PC-3 (cell line): ENCODE measurements around the gene STXBP3. TPM values are rescaled to one million over a fixed set of nuclear protein-coding genes. Genes with fewer than 3 reads are reported as not detected.

Experiments used
- ATAC-seq: fragments of 200-7000 bp; cut with Tn5 transposase; 2 replicates; pipeline ENCODE4 v1.9.1; 2020; ENCODE audit warnings: mild to moderate bottlenecking, moderate library complexity
- BruUV-seq: library from RNA; stranded (reverse); fragments of 400-500 nt; replicated peaks from 2 replicates; lab custom pipeline; 2021; lab: Mats Ljungman, UMichigan
- CTCF ChIA-PET: fragments of 300-600 bp; sonication (Branson Sonifier 250); formaldehyde crosslinking; loops from one replicate; lab custom pipeline; 2022; ENCODE audit warnings: antibody characterized with exemption; lab: Charles Lee
- POLR2A ChIA-PET: fragments of 300-600 bp; sonication (Branson Sonifier 250); formaldehyde crosslinking; loops from one replicate; lab custom pipeline; 2022; ENCODE audit warnings: antibody characterized with exemption; ENCODE audit not compliant: unreplicated experiment; lab: Charles Lee
- DNase-seq: peaks from one replicate; pipeline ENCODE4 v3.0.0-alpha.2; 2015
- H2AFZ ChIP-seq: fragments of 300-600 bp; sonication (generic); 2 replicates; pipeline ENCODE4 v1.6.0; 2016; ENCODE audit warnings: antibody characterized with exemption, low read length
- H3F3A ChIP-seq: fragments of 300-600 bp; sonication (generic); one replicate; pipeline ENCODE4 v1.6.0; 2017; ENCODE audit warnings: antibody characterized with exemption, low read length, control low read depth, mild to moderate bottlenecking; ENCODE audit not compliant: unreplicated experiment
- H3K27ac ChIP-seq: fragments of 300-600 bp; sonication (generic); 2 replicates; pipeline ENCODE4 v1.5.1; 2016; ENCODE audit warnings: mild to moderate bottlenecking, low read length
- H3K27me3 ChIP-seq: fragments of 300-600 bp; sonication (generic); 2 replicates; pipeline ENCODE4 v1.6.1; 2016; ENCODE audit warnings: low read length, mixed read lengths
- H3K36me3 ChIP-seq: fragments of 300-600 bp; sonication (generic); 2 replicates; pipeline ENCODE4 v1.6.1; 2016; ENCODE audit warnings: low read depth, mixed run types, low read length, mixed read lengths
- H3K4me1 ChIP-seq: fragments of 300-600 bp; sonication (generic); 2 replicates; pipeline ENCODE4 v1.5.1; 2016; ENCODE audit warnings: low read length; ENCODE audit not compliant: insufficient read depth
- H3K4me2 ChIP-seq: fragments of 300-600 bp; sonication (generic); 2 replicates; pipeline ENCODE4 v1.6.0; 2016; ENCODE audit warnings: low read length
- H3K4me3 ChIP-seq: fragments of 300-600 bp; sonication (generic); 2 replicates; pipeline ENCODE4 v1.5.1; 2016; ENCODE audit warnings: mild to moderate bottlenecking, low read length, mixed read lengths
- H3K79me2 ChIP-seq: fragments of 300-600 bp; sonication (generic); 2 replicates; pipeline ENCODE4 v1.6.1; 2017; ENCODE audit warnings: low read length, mixed read lengths
- H3K9ac ChIP-seq: fragments of 300-600 bp; sonication (generic); 2 replicates; pipeline ENCODE4 v1.6.0; 2016; ENCODE audit warnings: mild to moderate bottlenecking, low read length
- H3K9me2 ChIP-seq: fragments of 300-600 bp; sonication (generic); replicated peaks from 2 replicates; pipeline ENCODE4 v1.6.1; 2016; ENCODE audit warnings: mixed run types, low read length, mixed read lengths
- H3K9me3 ChIP-seq: fragments of 300-600 bp; sonication (generic); 2 replicates; pipeline ENCODE4 v1.6.1; 2016; ENCODE audit warnings: low read length, mixed read lengths
- H4K20me1 ChIP-seq: fragments of 300-600 bp; sonication (generic); 2 replicates; pipeline ENCODE4 v1.6.1; 2016; ENCODE audit warnings: low read length, mixed read lengths
- CTCF ChIP-seq: fragments of 300-600 bp; sonication (generic); conservative IDR thresholded peaks from 2 replicates; pipeline ENCODE4 v1.5.1; 2017; ENCODE audit warnings: antibody characterized with exemption, low read depth, mild to moderate bottlenecking, low read length
- EZH2 ChIP-seq: fragments of 300-600 bp; sonication (generic); IDR thresholded peaks from one replicate; pipeline ENCODE4 v1.6.1; 2017; ENCODE audit warnings: antibody characterized with exemption, mild to moderate bottlenecking, low read length; ENCODE audit not compliant: unreplicated experiment
- EZH2phosphoT487 ChIP-seq: fragments of 300-600 bp; sonication (generic); IDR thresholded peaks from 2 replicates; pipeline ENCODE4 v1.6.1; 2018; ENCODE audit warnings: mild to moderate bottlenecking, antibody characterized with exemption, low read length, borderline replicate concordance
- intact Hi-C: fragments of 100-400 bp; cut with micrococcal nuclease; formaldehyde crosslinking; loops from 2 replicates; pipeline ENCODE4 v1.9.0; 2023
- total RNA-seq: library from RNA; depleted of rRNA; stranded (reverse); fragments of >200 nt; gene quantifications from 2 replicates; pipeline ENCODE4 v1.2.3, GENCODE V29; 2014

The STXBP3 gene
- total RNA-seq, 1 experiment from 2014 or later, result 17.2 TPM

DNA sequence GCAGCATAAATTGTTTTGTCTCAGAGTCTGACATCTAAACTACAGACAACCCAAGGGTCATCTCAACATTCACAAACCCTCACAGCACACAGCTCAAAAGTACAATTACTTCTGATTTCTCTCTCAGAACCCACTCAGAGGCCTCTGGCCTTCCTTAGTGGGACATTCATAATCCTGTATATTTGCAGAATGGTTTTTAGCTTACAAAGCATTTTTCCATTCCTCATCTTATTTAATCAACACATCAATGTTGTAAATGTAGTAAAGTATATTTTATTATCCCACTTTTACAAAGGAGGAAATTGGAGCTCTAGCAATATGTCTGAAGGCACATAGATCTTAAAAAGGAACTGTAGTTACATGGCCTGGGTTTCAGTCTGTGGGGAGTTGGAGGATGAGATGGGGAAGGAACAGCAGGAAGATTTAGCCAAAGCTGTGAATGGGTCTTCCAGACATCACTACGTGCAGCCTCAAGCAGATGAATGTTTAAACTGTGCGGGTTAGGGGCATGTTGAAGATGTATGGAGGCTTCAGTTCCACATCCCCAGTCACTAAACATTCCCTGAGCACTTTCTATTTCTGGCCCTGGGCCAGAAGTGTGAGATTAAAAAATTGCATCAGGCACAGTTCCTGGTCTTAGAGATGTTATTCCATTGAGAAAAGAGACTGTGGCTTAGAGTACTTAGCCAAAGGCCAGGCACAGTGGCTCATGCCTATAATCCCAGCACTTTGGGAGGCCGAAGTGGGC, 97.1 kb downstream of the STXBP3 start:
- intact Hi-C loops, result no loop called here
- ChIA-PET POLR2A (no interaction called here), CTCF (no interaction called here)
- Histone ChIP-seq H3K79me2 (no peaks in the 10 kb centered on the region), H3K36me3 (no peaks in the 10 kb centered on the region), H3K9me3 (no peaks in the 10 kb centered on the region), H3K9me2 (no peaks in the 10 kb centered on the region), H3K4me1 (no peaks in the 10 kb centered on the region), H3K9ac (no peak overlapping the region), H3K27ac (no peak overlapping the region), H3K27me3 (no peaks in the 10 kb centered on the region), H3F3A (no peaks in the 10 kb centered on the region), H3K4me2 (no peak overlapping the region), H2AFZ (no peak overlapping the region), H3K4me3 (no peak overlapping the region), H4K20me1 (no peaks in the 10 kb centered on the region)
- TF ChIP-seq EZH2, result no peak
- no peak for TF ChIP-seq CTCF
- TF ChIP-seq EZH2phosphoT487, result no peak
- BruUV-seq, result no TSS peak
- ATAC-seq, result no peak
- DNase-seq, result no peak

- no peak overlapping the region for H2AFZ ChIP-seq
- no peak overlapping the region for H3K4me3 ChIP-seq
- TF ChIP-seq CTCF, result no peak
- TF ChIP-seq EZH2, result no peak
- no peak for TF ChIP-seq EZH2phosphoT487
- no peak overlapping the region for H3K9ac ChIP-seq
- no peaks in the 10 kb centered on the region for H3K27me3 ChIP-seq
- no peaks in the 10 kb centered on the region for H3K4me1 ChIP-seq
- H3K79me2 ChIP-seq, result no peaks in the 10 kb centered on the region
- ChIA-PET CTCF (no interaction called here), POLR2A (no interaction called here)
- intact Hi-C loops, result no loop called here
- no peaks in the 10 kb centered on the region for H3K36me3 ChIP-seq
- no peaks in the 10 kb centered on the region for H3K9me2 ChIP-seq
- H3F3A ChIP-seq, result no peaks in the 10 kb centered on the region
- DNase-seq (no peak), ATAC-seq (no peak)
- H4K20me1 ChIP-seq, result no peaks in the 10 kb centered on the region
- no peak overlapping the region for H3K4me2 ChIP-seq
- no peaks in the 10 kb centered on the region for H3K9me3 ChIP-seq
- H3K27ac ChIP-seq, result no peak overlapping the region
- no TSS peak for BruUV-seq
Observed at GRCh38 chr1:108845446-108845845, 99.0 kb downstream of the STXBP3 start.

- Histone ChIP-seq H3K36me3 (no peaks in the 10 kb centered on the region), H3K4me1 (no peaks in the 10 kb centered on the region), H3K9ac (no peak overlapping the region), H3F3A (no peaks in the 10 kb centered on the region), H3K4me2 (no peak overlapping the region), H4K20me1 (no peaks in the 10 kb centered on the region), H3K27ac (no peak overlapping the region), H3K9me2 (no peaks in the 10 kb centered on the region), H3K4me3 (no peak overlapping the region), H3K79me2 (no peaks in the 10 kb centered on the region), H2AFZ (no peak overlapping the region), H3K27me3 (no peaks in the 10 kb centered on the region), H3K9me3 (no peaks in the 10 kb centered on the region)
- no peak for TF ChIP-seq EZH2
- TF ChIP-seq EZH2phosphoT487, result no peak
- TF ChIP-seq CTCF, result no peak
- intact Hi-C loops, result no loop called here
- ChIA-PET CTCF (no interaction called here), POLR2A (no interaction called here)
- ATAC-seq, result no peak
- no peak for DNase-seq
- no TSS peak for BruUV-seq
Observed at GRCh38 chr1:108845991-108846390, 99.5 kb downstream of the STXBP3 start.
